T1000 (cell line): ENCODE measurements around the gene LANCL3.

Source experiments
- DNase-seq: peaks from one replicate; lab custom pipeline; 2025; ENCODE audit warnings: mixed read lengths; lab: John Stamatoyannopoulos, UW

LANCL3 gene

DNA sequence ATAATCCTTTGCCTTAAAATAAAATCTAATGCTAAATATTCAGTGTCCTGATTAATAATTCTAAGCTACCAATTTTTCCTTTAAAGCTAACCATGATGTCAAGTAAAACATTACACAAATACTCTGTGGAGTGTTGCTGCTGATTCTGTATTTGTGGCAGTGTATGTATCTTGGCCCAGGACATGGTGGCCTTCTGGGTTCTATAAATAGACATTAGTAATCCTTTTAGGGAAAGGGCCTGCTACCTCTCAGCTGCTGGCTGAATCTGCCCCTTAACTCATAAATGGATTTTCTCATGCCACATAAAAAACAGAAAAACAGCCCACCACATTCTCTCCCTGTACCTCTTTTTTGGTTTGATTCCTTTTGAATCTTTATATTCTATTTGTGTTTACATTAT, 113.0 kb downstream of the LANCL3 start:
- DNase-seq = no peak

DNA sequence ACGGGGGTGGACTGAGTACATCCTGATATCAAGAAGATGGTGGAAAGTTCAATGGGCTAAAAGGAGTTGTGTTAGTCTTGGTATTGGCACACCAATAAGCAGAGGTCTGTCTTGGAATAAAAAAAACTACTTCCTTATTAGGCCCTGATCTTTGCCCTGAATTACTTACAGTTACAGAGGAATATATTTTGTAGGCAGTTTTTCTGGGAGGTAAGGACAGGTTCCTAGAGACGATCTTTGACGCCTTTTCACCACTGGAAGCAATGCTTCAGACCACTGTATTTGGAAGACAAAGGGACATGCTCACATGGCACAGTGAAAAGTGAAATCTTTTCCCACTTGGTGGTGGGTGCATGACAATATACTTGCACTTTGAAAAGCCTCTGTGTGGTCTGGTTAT, 113.5 kb downstream of the LANCL3 start:
- DNase-seq = no peak

DNA sequence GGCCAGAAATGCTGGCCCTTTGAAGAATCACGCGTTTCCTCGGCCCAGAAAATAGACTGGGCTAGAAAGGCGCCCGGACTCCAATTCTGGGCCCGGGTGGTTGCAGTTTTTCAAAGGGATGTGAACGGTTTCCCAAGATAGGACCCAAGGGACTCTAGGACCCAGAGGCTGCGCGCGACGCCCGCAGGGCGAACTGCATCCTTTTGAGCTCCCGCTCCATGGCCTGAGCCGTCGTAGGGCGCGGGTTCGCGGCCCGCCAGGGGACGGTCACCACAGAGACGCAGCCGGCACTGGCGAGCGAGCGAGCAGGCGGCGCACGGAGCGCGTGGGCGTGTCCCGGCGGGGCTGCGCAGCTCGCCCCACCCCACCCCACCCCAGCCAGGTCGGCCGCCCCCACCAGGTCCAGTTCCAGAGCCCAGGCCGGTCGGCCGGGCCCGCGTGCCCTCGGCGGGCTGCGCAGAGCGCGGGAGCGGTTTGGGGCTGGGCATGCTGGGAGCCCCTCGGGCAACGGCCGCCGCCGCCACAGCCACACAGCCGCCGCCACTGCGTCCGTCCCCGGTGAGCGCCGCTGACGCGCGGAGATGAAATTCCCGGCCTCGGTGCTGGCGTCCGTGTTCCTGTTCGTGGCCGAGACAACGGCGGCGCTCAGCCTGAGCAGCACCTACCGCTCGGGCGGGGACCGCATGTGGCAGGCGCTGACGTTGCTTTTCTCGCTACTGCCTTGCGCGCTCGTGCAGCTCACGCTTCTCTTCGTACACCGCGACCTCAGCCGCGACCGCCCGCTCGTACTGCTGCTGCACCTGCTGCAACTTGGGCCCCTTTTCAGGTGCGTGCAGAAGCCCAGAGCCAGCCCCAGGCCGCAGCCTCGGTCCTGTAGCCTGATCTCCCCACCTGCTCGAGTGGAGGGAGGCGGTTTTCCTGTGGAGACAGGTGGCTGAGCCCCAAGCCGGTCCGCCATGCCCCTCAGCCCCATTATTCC, 114.2 kb downstream of the LANCL3 start, which contains the start of gene XK:
Gene XK (plus strand): TSS at position 411 of the 979 bp plus-strand sequence. CDS start 171 bp downstream, at position 582.
- no peak for DNase-seq

DNA sequence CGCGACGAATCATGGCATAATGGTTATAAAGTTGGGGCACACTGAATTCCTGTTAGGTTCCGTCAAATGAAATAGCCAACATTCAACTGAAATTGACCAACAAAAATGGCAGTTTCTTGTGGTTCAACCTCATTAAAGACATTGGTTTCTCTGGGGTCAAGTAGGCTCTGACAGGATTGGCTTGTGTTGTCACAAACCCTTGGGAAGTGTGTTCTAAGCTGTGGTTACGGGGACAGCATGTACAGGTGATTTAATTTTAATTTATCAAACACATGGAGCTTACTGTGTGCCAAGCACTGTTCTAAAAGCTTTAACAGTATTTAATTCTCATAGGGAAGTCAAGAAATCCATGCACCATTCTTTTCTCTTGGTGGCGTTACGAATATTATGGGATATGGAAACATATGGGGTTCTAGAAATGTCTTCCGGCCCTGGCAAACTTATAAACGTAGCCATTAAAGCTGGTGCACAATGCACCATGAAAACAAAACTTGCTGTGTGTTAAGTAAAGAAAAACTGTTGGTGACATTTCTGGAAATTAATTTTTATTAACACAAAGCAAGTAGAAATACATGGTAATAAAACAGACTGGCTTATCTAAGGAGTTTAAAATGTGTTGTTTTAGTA, 115.0 kb downstream of the LANCL3 start:
- no peak for DNase-seq

DNA sequence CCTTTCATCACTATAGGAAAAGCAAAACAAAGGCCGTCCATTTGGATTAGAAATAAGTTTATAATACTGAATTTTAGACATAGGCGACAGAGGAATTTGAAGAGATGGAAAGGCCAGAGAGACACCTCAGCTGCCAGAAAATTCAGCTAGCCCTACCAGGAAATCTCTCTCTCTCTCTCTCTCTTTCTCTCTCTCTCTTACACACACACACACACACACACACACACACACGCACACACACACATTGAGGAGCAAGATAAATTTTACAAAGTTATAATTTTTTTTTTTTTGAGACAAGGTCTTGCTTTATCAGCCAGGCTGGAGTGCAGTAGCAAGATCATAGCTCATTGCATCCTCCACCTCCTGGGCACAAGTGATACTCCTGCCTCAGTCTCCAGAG, 115.5 kb downstream of the LANCL3 start:
- DNase-seq = no peak

DNA sequence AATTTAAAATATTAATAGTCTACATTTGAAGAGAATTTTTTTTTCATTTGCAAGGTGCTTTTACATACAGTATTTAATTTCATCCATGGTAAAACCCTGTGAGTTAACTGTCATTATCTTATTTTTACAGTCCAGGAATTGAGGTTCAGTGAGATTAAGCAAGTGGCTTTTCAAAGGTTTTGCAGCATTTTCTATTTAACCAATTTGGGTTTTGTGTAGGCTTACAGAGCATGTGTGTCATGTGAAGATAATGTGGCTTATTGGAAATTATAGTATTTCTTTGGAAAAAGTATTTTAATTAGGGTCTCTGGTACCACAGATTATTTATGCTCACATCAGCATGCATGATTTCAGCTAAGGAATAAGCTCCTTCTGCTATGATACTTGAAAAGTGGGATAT, 118.7 kb downstream of the LANCL3 start:
- DNase-seq = no peak

DNA sequence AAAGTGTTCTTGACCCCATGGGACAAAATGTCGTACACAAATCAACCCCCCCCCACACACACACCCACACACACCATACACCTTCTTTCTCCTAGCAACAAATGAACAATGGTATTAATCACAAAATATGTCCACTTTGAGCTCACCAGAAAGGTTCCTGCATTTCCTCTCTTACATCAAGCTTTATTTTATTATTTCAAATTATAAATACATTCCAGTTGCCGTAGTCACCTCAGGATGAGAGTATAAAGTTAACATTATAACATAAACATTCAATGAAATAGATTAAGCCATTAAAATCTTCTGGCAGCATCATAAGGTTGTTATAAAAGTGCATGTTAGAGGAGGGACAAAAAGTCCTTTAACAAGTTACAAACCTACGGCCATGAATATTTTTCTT, 121.5 kb downstream of the LANCL3 start:
- no peak for DNase-seq

DNA sequence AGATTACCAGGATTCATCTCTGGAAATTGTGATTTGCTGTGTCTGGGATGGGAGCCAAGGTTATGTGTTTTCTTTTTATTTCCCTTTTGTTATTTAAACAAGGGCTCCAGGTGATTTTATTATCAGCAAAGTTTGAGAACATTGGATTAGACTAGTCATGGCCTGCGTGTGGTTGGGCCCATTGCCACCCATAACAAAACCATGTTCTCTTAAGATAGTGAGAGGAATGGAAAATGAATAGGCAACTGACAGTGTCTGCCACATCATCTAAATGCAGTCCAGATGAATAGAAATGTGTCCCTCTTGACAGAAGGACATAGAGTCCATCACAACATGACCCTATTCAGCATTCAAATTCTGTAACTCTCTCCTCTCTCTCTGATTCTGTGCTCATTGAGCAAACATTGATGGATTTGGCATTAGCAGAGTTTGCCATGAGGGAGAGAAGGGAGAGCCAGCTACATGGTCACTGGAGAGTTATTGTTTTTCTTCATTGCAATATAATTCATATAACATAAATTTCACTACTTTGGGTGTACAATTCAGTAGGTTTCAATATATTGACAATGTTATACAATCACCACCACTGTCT, 125.8 kb downstream of the LANCL3 start:
- DNase-seq = no peak

DNA sequence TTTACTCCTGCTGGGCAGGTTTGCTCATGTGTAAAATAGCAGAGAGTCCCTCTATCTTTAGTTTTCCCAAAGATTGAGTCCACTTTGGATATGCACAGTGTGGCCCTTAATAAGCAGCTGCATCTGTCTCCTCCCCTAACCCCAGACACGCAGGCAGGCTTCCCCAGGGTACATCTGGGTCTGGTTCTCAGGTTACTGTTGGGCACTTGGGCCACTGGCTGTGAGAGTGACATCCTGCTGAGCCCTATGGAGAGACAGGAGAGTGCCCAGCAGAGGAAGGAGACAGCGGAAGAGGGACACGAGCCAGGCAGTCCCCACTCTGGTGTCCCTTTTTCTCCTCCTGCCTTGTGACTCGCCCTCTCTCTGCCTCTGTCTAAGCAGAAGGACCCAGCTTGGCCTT, 130.1 kb downstream of the LANCL3 start:
- DNase-seq = no peak

DNA sequence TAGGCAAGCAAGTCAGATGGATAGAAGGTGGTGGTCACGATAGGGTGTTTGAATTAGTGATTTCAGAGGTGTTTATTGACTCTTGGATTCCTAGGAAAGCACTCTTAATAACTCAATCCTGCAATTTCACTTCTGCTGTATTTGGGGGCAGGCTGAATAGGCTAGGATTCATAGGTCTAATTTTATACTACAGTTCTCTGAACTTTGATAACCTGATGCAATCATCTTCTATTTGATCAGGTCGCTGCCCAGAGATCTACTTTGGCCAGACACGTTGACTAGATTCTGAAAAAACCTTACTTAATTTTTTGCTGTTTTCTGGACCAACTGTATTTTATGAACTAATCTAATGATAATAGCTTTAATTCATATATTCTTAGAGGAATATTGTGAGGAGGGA, 140.5 kb downstream of the LANCL3 start:
- no peak for DNase-seq

DNA sequence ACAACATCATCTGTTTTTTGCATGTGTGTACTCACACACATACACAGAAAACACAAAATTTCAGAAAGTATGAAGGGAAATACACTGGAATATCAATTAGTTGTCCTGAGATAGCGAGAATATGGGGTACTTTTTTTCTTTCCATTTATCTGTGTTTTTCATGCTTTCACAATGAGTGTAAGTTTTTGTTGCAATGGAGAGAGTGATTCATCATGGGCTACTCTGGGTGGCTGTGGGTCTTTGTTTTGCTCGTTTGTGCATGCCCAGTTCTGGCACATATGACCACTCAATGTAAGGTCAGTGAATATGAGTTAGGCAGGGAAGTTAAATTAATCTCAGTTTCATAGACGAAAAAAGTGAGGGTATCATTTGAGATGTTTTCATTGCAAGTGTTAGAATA, 141.0 kb downstream of the LANCL3 start:
- DNase-seq = no peak

DNA sequence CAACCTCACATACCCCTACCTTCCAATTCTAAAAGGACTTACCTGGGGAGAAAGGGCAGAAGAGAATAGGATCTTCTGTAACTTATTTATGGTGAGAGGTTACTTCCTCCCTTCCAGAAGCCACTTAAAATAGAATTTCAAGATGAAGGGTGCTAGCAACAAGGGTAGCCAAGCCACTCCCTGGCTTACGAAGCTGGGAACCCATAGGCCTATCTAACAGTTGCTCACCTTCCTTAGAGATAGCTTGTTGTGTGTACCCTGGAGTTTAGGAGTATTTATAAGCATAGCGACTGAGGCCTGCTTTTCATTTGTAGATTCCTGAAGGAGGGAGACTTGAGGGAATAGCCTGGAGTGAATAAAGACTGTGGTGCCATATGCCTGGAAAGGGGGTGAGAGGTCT, 143.0 kb downstream of the LANCL3 start:
- DNase-seq = no peak

DNA sequence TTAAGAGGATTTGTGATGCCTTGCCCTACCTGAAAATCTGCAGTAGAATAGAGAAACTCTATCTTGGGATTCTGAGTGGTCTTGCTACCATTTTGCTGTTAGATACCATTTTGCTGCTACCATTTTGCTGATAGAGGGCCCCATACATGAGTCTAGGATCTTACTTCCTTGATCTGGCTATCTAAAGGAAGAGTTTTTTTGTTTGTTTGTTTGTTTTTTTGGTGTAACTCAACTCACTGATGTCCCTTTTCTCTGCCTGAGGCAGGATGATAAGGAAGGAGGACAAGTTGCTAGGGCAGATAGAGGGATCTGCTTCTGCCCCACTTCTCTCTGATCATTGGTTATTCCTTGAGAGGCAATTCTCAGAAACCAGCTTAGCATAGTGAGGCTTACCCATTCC, 145.1 kb downstream of the LANCL3 start:
- DNase-seq = no peak

DNA sequence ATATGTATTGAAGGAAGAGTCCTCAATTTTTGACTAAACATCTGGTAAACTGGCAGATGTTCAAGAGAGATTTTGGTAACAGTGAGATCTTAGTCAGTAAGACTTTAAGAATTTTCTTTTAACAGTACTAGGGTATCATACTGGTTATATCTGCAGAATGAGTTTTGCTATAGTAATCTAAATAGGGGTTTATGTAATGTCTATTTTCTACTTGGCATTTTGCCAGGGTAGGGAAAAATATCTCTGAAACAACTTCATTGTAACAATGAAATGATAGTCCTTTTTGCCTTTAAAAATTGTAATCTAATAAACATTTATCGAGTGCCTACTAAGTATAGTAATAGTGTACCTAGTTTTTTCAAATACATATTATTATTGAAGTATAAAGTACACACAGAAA, 146.2 kb downstream of the LANCL3 start:
- no peak for DNase-seq

DNA sequence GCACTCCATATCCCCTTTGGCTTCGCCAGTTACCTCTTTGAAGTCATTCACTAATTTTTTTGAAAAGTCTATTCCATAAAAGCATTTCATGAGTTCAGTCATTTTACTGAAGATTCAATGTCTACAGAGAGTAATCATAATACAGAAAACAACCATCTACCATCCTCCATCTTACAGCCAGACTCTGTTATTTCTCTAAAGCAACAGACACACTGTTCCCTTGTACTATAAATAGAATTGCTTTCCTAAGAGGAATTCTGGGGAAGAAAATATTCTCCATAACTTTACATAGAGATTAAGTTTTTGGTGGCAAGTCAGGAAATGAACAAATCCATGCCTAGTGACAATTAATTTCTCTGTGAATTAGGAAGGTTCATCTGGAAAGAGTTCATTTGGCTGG, 151.1 kb downstream of the LANCL3 start:
- DNase-seq = no peak

DNA sequence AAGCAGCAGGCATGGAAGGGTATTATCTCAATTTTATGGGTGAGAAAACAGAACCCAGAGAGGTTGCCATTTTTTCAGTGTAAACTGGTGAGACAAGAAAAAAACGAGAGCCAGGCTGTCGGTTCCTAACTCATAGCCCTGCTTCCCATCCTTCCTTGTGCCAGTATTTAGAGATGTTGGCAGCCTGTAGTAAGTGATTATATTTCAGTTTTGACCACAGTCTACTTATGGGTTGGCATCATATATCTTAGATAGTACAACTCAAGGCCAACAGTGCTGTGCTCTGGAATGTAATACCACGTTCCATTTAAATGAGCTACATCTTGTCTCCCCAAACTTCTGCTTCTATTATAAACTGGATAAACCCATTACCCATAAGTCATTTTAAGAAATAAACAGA, 154.9 kb downstream of the LANCL3 start:
- no peak for DNase-seq
